GM12801 (cell line): Measurements from ENCODE around the gene ACTN2.

Experiments used
- TF ChIP-seq, protein P1 (sequence below): IDR thresholded peaks from one replicate; pipeline ENCODE4 v1.5.1; 2011; ENCODE audit warnings: control low read depth; ENCODE audit not compliant: insufficient read length; ENCODE audit errors: extremely low read depth

ACTN2 gene

DNA sequence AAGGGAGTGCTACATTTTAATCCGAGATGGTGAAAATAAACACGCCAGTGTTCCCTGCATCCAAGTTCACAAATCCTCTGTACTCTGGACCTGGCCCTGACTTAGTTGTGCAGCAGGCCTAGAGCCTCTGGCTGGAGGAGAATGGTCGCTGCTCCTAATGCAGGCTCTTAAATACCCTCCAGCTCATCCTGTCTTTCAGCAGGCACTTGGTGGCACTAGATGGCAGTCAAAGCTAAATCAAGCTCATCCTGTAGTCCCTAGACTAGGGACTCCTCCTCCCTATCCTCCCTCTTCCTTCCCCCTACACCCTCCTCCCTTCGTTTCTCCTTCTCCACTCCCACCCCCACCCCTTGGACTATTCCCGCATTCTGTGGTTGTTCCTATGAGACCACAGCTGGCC lies 67.2 kb downstream of the ACTN2 start:
- TF ChIP-seq, protein P1, sequence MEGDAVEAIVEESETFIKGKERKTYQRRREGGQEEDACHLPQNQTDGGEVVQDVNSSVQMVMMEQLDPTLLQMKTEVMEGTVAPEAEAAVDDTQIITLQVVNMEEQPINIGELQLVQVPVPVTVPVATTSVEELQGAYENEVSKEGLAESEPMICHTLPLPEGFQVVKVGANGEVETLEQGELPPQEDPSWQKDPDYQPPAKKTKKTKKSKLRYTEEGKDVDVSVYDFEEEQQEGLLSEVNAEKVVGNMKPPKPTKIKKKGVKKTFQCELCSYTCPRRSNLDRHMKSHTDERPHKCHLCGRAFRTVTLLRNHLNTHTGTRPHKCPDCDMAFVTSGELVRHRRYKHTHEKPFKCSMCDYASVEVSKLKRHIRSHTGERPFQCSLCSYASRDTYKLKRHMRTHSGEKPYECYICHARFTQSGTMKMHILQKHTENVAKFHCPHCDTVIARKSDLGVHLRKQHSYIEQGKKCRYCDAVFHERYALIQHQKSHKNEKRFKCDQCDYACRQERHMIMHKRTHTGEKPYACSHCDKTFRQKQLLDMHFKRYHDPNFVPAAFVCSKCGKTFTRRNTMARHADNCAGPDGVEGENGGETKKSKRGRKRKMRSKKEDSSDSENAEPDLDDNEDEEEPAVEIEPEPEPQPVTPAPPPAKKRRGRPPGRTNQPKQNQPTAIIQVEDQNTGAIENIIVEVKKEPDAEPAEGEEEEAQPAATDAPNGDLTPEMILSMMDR, result no peak

DNA sequence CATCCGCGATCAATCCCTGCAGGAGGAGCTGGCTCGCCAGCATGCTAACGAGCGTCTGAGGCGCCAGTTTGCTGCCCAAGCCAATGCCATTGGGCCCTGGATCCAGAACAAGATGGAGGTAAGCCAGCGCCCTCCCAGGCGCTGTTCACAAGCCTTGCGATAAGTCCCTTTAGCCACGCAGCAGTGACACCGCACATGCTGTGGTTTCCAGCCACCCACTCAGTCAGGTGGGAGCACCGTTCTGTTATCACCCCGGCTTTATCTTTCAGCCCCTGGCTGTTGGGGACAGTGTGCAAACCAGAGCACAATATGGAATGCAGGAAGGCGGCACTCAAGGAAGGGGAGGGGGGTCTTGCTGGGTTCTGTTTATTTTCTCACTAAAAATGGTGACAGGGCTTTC lies 67.7 kb downstream of the ACTN2 start:
- TF ChIP-seq, protein P1, result no peak

DNA sequence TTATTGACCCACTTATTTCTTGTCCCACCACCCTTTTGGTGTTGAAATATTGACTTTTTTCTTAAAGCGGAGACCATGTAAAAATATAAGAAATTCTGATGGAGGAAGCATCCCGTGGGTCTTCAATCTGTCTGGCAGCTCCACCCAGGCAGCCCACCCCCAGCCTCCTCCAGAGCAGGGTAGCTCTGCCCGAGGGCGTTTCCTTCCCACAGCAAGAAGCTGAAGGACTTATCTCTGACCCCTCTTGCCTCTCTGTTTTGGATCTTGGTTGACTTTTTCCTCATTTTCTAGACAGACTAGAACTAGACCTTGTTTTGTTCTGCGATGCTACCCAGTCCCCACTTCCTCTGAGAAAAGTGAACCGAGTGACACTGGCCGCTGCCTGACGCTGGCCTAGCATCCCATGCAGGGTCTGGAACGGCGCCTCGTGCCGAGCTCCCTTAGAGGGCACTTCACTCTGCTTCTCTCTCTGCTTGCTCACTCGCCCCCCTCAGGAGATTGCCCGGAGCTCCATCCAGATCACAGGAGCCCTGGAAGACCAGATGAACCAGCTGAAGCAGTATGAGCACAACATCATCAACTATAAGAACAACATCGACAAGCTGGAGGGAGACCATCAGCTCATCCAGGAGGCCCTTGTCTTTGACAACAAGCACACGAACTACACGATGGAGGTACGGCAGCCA lies 68.4 kb downstream of the ACTN2 start:
- TF ChIP-seq, protein P1, result no peak

DNA sequence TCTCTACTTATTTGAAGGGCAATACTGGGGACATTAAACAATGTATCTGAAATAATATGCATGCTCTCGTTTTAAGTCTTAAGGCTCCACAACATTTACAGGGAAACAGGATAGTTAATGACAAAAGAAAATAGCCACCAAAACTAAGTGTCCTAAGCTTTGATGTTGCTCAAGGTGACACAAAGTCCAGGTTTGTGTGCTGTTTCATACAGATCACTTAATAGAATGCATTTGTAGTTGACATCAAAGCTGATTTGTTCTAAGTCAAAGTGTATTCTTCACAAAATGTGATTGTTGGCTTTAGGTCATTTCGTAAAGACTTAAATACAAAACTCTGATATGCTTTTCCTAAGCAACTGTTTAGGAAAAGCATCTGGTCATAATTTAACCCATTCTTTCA lies 71.3 kb downstream of the ACTN2 start:
- TF ChIP-seq, protein P1, result no peak

DNA sequence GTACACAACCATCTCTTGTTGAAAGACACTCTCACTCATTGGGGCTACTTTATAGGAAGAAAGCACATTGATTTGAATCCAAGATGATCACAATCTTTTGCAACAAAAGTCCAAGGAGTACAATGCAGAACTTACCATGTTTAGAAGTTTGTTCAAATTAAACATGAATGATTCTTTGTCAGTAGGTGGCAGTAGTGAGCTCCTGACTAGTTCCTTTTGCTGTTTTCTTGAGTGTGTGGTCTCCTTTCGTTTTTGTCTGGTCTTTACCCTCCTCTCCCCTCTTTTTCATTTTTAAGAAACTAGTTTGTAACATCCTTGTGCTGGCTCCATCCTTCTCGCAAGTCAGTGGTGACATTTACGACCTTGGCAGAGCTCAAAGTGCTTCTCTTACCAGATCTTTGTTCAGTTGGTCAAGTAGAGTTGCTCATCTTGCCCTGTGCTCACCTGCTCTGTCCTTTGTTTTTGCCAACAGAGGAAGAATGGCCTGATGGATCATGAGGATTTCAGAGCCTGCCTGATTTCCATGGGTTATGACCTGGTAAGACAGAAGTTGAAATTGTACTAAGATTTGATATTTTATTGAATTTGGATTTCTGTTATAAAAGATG lies 73.1 kb downstream of the ACTN2 start:
- TF ChIP-seq, protein P1, result no peak

DNA sequence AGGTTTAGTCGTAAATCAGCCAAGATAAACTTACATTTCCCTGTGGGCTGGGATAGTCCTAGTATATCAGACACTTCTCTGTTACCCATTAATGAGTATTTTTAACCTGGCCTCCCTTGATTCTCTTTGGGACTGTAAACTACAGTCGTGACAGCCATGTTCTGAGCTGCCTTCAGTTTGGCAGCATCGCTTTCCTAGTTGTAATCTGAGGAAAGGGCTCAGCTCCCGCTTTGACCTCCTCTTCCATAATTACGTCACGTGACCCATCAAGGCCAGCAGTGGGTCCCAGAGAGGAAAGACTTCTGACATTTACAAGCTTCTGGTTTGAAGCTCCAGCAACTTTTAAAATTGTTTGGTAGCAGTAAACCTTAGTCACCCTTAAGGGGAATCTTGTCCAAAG lies 74.2 kb downstream of the ACTN2 start:
- TF ChIP-seq, protein P1, result no peak

DNA sequence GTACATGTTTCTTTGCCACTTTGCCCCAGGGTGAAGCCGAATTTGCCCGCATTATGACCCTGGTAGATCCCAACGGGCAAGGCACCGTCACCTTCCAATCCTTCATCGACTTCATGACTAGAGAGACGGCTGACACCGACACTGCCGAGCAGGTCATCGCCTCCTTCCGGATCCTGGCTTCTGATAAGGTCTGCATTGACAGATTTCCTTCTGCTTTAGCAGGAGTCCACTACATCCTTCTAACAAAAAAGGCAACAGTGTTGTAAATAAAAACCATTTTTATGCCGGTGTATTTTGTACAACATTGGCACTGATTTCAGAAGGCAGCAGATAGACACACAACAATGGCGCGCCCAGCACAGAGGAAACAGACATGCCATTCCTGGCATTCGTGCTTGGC lies 74.7 kb downstream of the ACTN2 start:
- TF ChIP-seq, protein P1, result no peak
